HG03460 (cell line): ENCODE data around the gene DNASE1L2.

ENCODE experiments used
- ATAC-seq: cut with Tn5 transposase; IDR thresholded peaks from one replicate; pipeline ENCODE4 v1.9.1; 2021; ENCODE audit not compliant: unreplicated experiment

DNASE1L2 gene

GRCh38 chr16:2223221-2223941 lies 12.9 kb upstream of the DNASE1L2 start, which contains the start of gene E4F1:
E4F1 (plus strand) TSS chr16:2223591; CDS start chr16:2223614, 23 bp downstream.
- peak; percentile 95 for ATAC-seq

GRCh38 chr16:2223942-2224486 lies 12.2 kb upstream of the DNASE1L2 start:
- peak; percentile 11 for ATAC-seq

GRCh38 chr16:2226245-2226793 lies 9.9 kb upstream of the DNASE1L2 start:
- ATAC-seq: no peak

- no peak for ATAC-seq
These were observed 9.3 kb upstream of the DNASE1L2 start for GRCh38 chr16:2226918-2227317.

DNA sequence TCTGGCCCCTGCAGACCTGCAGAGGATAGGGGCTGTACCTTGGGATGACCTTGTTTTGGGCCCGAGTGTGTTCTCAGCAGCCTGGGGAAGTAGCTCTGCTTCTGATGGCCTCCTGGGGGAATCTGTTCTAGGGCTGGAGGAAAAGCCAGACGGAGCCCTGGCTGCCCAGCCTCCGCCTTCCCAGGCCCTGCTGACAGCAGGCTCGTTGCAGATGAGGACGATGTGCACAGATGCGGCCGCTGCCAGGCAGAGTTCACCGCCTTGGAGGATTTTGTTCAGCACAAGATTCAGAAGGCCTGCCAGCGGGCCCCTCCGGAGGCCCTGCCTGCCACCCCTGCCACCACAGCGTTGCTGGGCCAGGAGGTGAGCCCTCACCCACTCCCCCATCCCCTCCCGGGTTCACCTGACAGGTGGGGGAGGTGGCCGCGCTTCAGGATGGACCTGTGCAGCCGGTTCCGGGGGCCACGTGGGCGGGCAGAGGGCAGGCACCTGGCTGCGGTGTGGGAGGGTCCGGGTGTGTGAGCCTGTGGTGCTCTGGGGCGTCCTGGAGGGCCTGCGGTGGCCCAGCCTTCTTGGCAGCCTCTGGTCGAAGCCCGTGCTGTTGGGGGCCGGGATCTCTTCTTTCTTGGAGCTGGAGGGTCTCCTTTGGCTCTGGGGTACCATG lies 8.0 kb upstream of the DNASE1L2 start:
- ATAC-seq: no peak

DNA sequence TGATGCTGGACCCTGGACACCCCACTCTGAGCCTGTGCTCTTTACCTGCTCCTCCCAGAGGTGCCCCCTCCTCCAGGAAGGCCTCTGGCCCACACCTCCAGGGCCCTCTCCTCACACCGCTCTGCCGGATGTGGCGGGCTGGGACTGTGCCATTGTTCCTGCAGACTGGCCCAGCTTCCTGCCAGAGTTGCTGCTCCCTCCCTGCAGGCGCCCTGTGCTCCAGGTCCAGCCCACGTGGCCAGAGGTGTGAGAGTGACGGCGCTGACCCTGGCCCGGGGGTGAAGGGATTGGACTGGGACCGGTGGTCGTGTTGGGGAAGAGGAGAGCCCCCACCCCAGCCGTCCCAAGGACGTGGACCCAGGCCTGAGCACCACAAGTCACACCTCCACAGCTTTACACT lies 7.2 kb upstream of the DNASE1L2 start:
- no peak for ATAC-seq

- no peak for ATAC-seq
These were observed 6.5 kb upstream of the DNASE1L2 start for GRCh38 chr16:2229632-2230250.

DNA sequence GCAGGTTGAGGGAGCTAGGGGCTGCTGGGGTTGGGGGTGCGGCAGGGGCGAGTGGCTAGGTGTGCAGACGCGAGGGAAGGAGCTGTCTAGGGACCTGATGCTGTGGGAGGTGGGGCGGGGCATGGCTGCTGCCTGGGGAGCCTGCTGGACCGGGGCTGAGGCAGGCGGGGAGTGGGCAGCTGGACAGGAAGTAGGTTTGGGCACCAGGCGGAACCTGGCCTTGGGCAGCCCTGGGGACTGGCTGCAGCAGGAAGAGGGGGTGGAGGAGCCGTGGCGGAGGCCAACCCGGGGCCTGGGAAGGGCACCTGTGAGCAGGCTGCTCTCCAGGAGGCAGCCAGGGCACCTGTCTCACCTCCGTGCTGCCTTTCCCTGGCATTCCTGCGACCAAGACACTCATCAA lies 5.9 kb upstream of the DNASE1L2 start:
- no peak for ATAC-seq

DNA sequence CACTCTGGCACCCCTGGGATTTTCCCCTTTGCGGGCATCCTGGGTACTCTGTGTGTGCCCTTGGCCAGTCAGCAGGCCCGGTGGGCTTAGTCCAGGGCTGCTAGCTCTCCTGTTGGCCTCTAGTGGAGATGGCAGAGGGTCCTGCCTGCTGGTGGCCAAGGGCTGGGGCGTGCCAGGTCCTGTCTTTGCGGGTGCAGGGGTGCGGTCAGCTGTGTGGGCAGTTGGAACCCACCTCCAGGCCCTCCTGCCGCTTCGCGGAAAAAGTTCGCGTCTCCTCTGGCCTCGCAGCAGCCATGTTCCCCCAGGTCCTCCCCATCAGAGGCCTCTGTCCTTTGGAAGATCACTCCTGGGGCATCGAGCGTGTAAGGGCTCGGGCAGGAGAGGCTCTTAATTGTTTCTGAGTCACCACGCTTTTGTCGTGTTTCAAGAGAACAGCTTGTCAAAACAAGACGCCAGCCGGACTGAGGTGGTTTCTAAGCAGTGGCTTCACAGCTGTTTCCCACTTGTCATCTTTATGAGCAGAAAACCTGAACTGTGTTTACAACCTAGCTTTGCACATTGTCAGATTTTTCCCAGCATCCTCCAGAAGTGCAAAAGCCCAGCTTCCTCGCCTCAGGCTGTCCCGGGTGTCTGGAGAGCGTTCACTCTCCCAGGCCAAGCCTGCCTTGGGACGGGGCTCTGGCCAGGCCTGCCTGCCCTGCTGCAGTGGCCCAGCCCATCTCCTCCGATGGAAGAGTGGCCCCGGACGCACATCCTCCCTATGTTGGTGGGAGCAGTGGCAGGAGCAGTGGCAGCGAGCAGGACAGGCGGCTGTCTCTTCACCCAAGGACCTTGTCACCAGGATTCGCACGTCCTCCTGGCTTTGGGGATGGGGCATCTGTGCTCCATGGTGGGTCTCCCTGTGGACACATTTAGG lies 5.0 kb upstream of the DNASE1L2 start:
- no peak for ATAC-seq

GRCh38 chr16:2232094-2232990 lies 3.9 kb upstream of the DNASE1L2 start:
- ATAC-seq: no peak

DNA sequence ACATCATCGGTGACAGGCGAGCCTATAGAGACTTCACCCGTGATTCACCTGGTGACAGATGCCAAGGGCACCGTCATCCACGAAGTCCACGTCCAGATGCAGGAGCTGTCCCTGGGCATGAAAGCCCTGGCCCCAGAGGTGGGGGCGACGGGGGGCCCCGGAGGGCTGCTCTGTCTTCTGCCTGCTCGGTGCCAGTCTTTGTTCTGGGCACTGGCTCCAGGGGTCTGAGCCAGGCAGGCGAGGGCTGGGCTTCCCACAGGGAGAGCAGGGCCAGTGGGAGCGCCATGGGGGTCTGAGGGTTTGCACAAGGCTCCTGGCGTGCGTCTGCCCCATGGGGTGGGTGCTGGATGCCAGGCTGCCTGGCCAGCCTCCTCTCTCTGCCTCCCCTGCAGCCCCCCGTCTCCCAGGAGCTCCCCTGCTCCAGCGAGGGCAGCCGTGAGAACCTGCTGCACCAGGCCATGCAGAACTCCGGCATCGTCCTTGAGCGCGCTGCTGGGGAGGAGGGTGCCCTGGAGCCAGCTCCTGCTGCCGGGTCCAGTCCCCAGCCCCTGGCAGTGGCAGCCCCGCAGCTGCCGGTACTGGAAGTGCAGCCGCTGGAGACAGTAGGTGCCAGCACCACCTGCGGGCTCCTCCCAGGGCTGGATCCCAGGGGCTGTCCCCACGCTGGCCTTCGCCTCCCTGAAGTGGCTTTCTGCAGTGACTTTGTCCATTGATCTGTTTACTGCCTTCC lies 3.0 kb upstream of the DNASE1L2 start:
- ATAC-seq: no peak

- no peak for ATAC-seq
These were observed 2.1 kb upstream of the DNASE1L2 start for GRCh38 chr16:2233872-2234812.

DNA sequence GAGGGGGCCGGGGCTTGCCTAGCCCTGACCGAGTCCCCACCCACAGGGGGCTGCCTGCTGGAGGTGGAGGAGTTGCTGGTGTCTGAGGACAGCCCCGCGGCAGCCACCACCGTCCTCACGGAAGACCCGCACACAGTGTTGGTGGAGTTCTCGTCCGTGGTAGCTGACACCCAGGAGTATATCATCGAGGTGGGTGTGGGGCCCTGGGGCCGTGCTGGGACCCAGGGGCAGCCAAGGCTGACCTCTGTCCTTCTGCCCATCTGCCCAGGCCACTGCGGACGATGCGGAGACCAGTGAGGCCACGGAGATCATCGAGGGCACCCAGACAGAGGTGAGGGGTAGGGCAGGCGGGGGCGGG lies 1.5 kb upstream of the DNASE1L2 start:
- ATAC-seq: no peak

- no peak for ATAC-seq
These were observed 1.0 kb upstream of the DNASE1L2 start for GRCh38 chr16:2235234-2235651.

DNA sequence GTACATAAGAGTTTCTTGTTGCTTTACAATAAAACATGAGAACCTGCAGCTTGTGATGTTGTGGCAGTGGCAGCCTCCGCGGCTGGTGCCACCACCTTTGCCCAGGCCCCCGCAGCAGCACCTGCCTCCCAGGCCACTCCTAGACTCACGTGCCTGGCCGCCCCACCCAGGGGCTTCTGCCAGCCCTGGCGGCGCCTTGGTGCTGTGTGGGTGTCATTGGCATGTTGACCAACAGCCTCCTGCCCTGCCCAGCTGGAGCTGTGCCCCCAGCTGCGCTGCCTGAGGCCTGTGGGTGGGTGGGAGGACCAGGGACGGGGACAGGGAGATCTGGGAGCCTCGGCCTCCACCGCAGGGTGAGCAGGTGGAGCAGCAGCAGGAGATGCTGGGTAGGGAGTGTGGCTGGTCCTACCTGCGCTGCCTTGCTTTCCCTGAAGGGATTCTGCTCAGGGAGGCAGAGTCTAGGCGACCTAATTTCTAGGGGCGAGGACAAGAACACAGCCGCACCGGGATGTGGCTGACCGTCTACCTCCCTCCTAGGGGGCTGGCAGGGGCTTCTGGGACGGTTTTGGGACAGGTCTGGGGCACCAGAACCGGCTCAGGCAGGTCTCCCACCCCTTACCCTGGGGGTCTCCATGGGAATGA lies 428 bp upstream of the DNASE1L2 start:
- no peak for ATAC-seq

- no peak for ATAC-seq
These were observed 848 bp downstream of the DNASE1L2 start for GRCh38 chr16:2237102-2237482.

GRCh38 chr16:2237493-2238149 lies 1.4 kb downstream of the DNASE1L2 start:
- no peak for ATAC-seq
